ENCODE measurements around the gene PARL. TPM values are rescaled to one million over a fixed set of nuclear protein-coding genes. Genes with fewer than 3 reads are reported as not detected.
A peak's percentile ranks its signal among the peaks of the same experiment; 100 is the strongest.

The PARL gene
- total RNA-seq, 2 experiments from 2014 or later, result 80.0 to 83.5 TPM

DNA sequence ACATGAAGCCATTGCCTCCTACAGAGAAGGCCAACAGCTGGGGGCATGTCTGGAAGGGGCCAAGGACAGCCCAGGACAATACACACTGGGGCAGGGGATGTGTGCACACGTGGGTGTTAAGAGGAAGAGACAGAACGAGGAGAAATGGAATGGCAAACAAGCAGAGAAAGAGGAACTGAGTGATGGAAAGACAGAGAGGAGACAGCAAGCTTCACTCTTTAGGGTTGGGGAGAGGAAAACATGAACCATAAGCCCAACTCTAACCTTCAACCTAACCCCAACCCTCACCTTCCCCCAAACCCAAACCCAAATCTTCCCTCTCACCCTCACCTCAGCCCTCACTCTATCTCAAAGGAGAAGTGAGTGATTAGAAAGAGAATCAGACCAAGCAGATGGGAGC, 11.9 kb upstream of the PARL start:
- CTCF ChIA-PET, result interaction anchor here (0.6 to 3.5 kb wide), 10 partner anchors 9 to 393 kb away, joined by 3 to 37 read pairs (median 9); partner anchors contain the start of genes ABCC5, EEF1AKMT4 and PARL

DNA sequence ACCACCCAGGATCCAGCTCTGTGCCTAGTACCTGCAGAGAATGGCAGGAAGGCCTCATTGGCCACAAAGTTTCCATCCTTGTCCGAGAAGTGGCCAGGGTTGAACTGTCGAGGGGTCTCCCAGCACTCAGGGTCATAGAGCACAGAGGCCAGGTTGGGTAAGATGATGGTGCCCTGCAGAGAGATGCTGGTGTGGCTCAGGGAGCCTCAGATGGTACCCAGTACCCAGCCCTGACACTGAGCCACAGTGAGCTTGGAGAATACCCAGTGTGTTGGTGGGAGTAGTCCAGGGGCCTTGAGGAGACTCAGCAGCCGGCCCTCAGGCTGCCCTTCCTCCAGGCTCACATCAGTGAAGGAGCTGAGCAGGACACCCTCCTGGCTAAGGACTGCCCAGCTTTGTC, 11.5 kb upstream of the PARL start:
- intact Hi-C loops (cut with micrococcal nuclease), result loop anchor here (5.0 to 10.0 kb wide), 3 partner anchors 121 to 389 kb away; partner anchors contain the start of genes ABCC5 and EIF2B5
- TF ChIP-seq, protein P1, sequence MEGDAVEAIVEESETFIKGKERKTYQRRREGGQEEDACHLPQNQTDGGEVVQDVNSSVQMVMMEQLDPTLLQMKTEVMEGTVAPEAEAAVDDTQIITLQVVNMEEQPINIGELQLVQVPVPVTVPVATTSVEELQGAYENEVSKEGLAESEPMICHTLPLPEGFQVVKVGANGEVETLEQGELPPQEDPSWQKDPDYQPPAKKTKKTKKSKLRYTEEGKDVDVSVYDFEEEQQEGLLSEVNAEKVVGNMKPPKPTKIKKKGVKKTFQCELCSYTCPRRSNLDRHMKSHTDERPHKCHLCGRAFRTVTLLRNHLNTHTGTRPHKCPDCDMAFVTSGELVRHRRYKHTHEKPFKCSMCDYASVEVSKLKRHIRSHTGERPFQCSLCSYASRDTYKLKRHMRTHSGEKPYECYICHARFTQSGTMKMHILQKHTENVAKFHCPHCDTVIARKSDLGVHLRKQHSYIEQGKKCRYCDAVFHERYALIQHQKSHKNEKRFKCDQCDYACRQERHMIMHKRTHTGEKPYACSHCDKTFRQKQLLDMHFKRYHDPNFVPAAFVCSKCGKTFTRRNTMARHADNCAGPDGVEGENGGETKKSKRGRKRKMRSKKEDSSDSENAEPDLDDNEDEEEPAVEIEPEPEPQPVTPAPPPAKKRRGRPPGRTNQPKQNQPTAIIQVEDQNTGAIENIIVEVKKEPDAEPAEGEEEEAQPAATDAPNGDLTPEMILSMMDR (IDR thresholded peaks at IDR 0.05), result no peak
- no peak overlapping the region for H3K27ac Mint-ChIP-seq
- peaks cover 9% of the 10 kb centered on the region for H3K27me3 Mint-ChIP-seq
- H3K36me3 Mint-ChIP-seq (ENCODE audit: low read depth), result no peaks in the 10 kb centered on the region
- no peaks in the 10 kb centered on the region for H3K9me3 Mint-ChIP-seq
- H3K4me3 Mint-ChIP-seq, result no peak overlapping the region
- ATAC-seq, result no peak
- no peaks in the 10 kb centered on the region for H3K4me1 Mint-ChIP-seq (ENCODE audit: low read depth)
- no peak for DNase-seq
- POLR2A ChIA-PET, result interaction anchor here (0.8 to 1.8 kb wide), 3 partner anchors 9 to 14 kb away, joined by 3 to 7 read pairs (median 4); partner anchors contain the start of gene PARL
- CTCF ChIA-PET, result interaction anchor here (0.6 to 3.5 kb wide), 31 partner anchors 9 to 475 kb away, joined by 3 to 37 read pairs (median 3); partner anchors contain the start of genes ABCC5, EEF1AKMT4, EIF2B5 and HTR3C

More for the DNA sequence above, 11.9 kb upstream of the PARL start:
- H3K27ac Mint-ChIP-seq, result no peak overlapping the region
- POLR2A ChIA-PET, result interaction anchor here (1.2 to 1.8 kb wide), 2 partner anchors 12 to 19 kb away, joined by 3 to 7 read pairs; partner anchors contain the start of gene PARL
- no peak overlapping the region for H3K4me3 Mint-ChIP-seq
- TF ChIP-seq, protein P1 (IDR thresholded peaks at IDR 0.05), result no peak
- no peaks in the 10 kb centered on the region for H3K36me3 Mint-ChIP-seq (ENCODE audit: low read depth)
- no peaks in the 10 kb centered on the region for H3K9me3 Mint-ChIP-seq
- DNase-seq (no peak), ATAC-seq (no peak)
- intact Hi-C loops (cut with micrococcal nuclease), result loop anchor here (5.0 to 10.0 kb wide), 3 partner anchors 121 to 388 kb away; partner anchors contain the start of genes ABCC5 and EIF2B5
- H3K4me1 Mint-ChIP-seq (ENCODE audit: low read depth), result no peaks in the 10 kb centered on the region
- peaks cover 11% of the 10 kb centered on the region for H3K27me3 Mint-ChIP-seq

DNA sequence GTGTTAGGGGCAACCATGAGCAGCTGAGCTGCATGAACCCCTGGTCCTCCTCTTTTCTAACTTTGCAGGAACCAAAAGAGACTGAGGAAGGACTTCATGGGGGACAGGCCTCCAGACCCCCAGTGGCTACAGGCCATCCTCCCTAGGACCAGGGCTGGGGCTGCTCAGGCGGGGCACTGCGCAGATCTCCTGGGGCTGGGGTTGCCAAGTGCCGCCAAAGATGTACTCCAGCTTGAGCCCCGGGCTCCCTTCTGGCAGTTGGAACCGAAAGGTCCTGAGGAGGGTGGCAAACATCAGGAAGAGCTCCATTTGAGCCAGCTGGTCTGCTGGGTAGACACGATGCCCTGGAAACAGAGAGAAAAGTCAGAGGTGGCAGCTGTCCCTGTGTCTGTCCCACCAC, 11.1 kb upstream of the PARL start:
- POLR2A ChIA-PET, result interaction anchor here (0.8 to 1.8 kb wide), 3 partner anchors 9 to 15 kb away, joined by 3 to 7 read pairs (median 4); partner anchors contain the start of gene PARL
- ATAC-seq, result no peak
- Mint-ChIP-seq H3K27me3 (peaks cover 9% of the 10 kb centered on the region), H3K36me3 (ENCODE audit: low read depth) (no peaks in the 10 kb centered on the region), H3K9me3 (no peaks in the 10 kb centered on the region), H3K4me1 (ENCODE audit: low read depth) (no peaks in the 10 kb centered on the region), H3K27ac (no peak overlapping the region), H3K4me3 (no peak overlapping the region)
- no peak for DNase-seq
- CTCF ChIA-PET, result interaction anchor here (0.6 to 3.5 kb wide), 36 partner anchors 10 to 476 kb away, joined by 3 to 37 read pairs (median 3); partner anchors contain the start of genes ABCC5, ABCF3, EEF1AKMT4 and EIF2B5
- TF ChIP-seq, protein P1 (IDR thresholded peaks at IDR 0.05), result no peak
- intact Hi-C loops (cut with micrococcal nuclease), result loop anchor here (5.0 to 10.0 kb wide), 3 partner anchors 122 to 389 kb away; partner anchors contain the start of genes ABCC5 and EIF2B5

DNA sequence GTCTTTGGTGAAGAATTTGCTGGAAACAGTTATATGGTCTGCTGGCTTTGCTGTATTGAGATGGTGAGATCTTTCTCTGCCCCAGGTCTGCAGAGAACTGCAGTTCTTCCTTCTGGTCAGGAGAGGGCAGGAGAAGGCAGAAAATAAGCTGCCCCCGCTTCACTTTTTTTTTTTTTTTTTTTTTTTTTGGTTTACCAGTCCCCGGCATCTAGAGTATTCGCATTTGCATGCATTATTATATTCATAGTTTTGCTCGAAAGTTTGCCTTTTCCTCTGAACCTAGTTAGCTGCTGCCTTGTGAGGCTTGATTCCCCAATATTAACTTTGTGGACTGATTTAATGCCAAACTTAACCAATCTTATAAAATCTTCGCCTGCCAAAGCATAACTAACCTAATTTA, 10.6 kb upstream of the PARL start:
- intact Hi-C loops (cut with micrococcal nuclease), result loop anchor here (5.0 to 10.0 kb wide), 3 partner anchors 122 to 390 kb away; partner anchors contain the start of genes ABCC5 and EIF2B5
- TF ChIP-seq, protein P1 (IDR thresholded peaks at IDR 0.05), result peak; percentile 80
- no peak overlapping the region for H3K4me3 Mint-ChIP-seq
- POLR2A ChIA-PET, result interaction anchor here (0.7 to 1.8 kb wide), 4 partner anchors 10 to 78 kb away, joined by 3 to 7 read pairs (median 4); partner anchors contain the start of gene PARL
- no peaks in the 10 kb centered on the region for H3K9me3 Mint-ChIP-seq
- CTCF ChIA-PET, result interaction anchor here (0.6 to 3.5 kb wide), 35 partner anchors 10 to 476 kb away, joined by 3 to 37 read pairs (median 3); partner anchors contain the start of genes ABCC5, ABCF3, EEF1AKMT4 and EIF2B5
- DNase-seq, result peak; percentile 37
- H3K27me3 Mint-ChIP-seq, result peaks cover 6% of the 10 kb centered on the region
- ATAC-seq, result peak; percentile 94
- H3K36me3 Mint-ChIP-seq (ENCODE audit: low read depth), result no peaks in the 10 kb centered on the region
- no peak overlapping the region for H3K27ac Mint-ChIP-seq
- H3K4me1 Mint-ChIP-seq (ENCODE audit: low read depth), result no peaks in the 10 kb centered on the region

Measured in activated CD8-positive, alpha-beta T cell treated with anti-CD3 and anti-CD28 coated beads for 36 hours (primary cell).